B cell (primary cell): Measurements from ENCODE around the gene NIT2. TPM values are rescaled to one million over a fixed set of nuclear protein-coding genes. Genes with fewer than 3 reads are reported as not detected.

Source experiments
- ATAC-seq: fragments of 200-7000 bp; cut with Tn5 transposase; one replicate; pipeline ENCODE4 v1.10.0; 2021; ENCODE audit warnings: low read depth, mild to moderate bottlenecking, moderate number of reproducible peaks, moderate library complexity
- CTCF ChIA-PET: fragments of 350-600 bp; sonication (Branson Sonifier 250); formaldehyde crosslinking; loops from one replicate; lab custom pipeline; 2021; ENCODE audit warnings: antibody characterized with exemption, inconsistent platforms; lab: Charles Lee
- POLR2A ChIA-PET: fragments of 350-600 bp; sonication (Branson Sonifier 250); formaldehyde crosslinking; loops from one replicate; lab custom pipeline; 2021; ENCODE audit warnings: antibody characterized with exemption; lab: Charles Lee
- DNase-seq: peaks from one replicate; pipeline ENCODE4 v3.0.0; 2013
- H2AFZ ChIP-seq: 2 replicates; pipeline ENCODE4 v1.6.1; 2012; ENCODE audit warnings: mild to moderate bottlenecking, low read depth, low read length; ENCODE audit not compliant: insufficient read depth, poor library complexity, severe bottlenecking
- H3K27ac ChIP-seq, 2 donors: 1 replicate in 1 of 2; 2 replicates in 1 of 2; pipeline ENCODE4 v1.5.1; 2012 to 2013; ENCODE audit warnings: low read length in 2 of 2, mild to moderate bottlenecking in 2 of 2, moderate library complexity in 1 of 2
- H3K27me3 ChIP-seq, 4 experiments: fragments of 200-600 bp in 1 of 4; sonication (generic) in 1 of 4; replicated peaks in 1 of 4; 1 replicate in 2 of 4; 2 replicates in 2 of 4; pipeline versions ENCODE4 v1.6.1 to v1.7.0; 2013 to 2016; ENCODE audit warnings: low read length in 3 of 4, mild to moderate bottlenecking in 2 of 4, mixed read lengths in 1 of 4, moderate library complexity in 1 of 4; ENCODE audit not compliant: insufficient read depth in 4 of 4, control insufficient read depth in 3 of 4; ENCODE audit errors: control extremely low read depth in 1 of 4
- H3K36me3 ChIP-seq, 2 experiments: replicated peaks in 1 of 2; 1 replicate in 1 of 2; 2 replicates in 1 of 2; pipeline versions ENCODE4 v1.6.1 to v1.7.1; 2013; ENCODE audit warnings: low read length in 1 of 2; ENCODE audit not compliant: insufficient read depth in 2 of 2, control insufficient read depth in 1 of 2; ENCODE audit errors: control extremely low read depth in 1 of 2, extremely low read depth in 1 of 2
- H3K4me1 ChIP-seq, 2 donors: fragments of 200-600 bp in 1 of 2; sonication (generic) in 1 of 2; 1 replicate in 1 of 2; 2 replicates in 1 of 2; pipeline versions ENCODE4 v1.5.1 to v1.6.1; 2013 to 2017; ENCODE audit warnings: low read length in 2 of 2; ENCODE audit not compliant: control insufficient read depth in 2 of 2, insufficient read depth in 2 of 2
- H3K4me2 ChIP-seq: replicated peaks from 2 replicates; pipeline ENCODE3; 2012; ENCODE audit warnings: mild to moderate bottlenecking, low read depth, low read length; ENCODE audit not compliant: poor library complexity, severe bottlenecking
- H3K4me3 ChIP-seq, 5 experiments: fragments of 200-600 bp in 1 of 5; sonication (generic) in 1 of 5; 1 replicate in 3 of 5; 2 replicates in 2 of 5; pipeline versions ENCODE4 v1.5.1 to v1.7.0; 2011 to 2016; ENCODE audit warnings: low read length in 4 of 5, mild to moderate bottlenecking in 4 of 5, low read depth in 2 of 5, control low read depth in 1 of 5, moderate library complexity in 1 of 5; ENCODE audit not compliant: insufficient read depth in 1 of 5; ENCODE audit errors: control extremely low read depth in 1 of 5, extremely low read depth in 1 of 5
- H3K79me2 ChIP-seq: fragments of 200-600 bp; sonication (generic); one replicate; pipeline ENCODE4 v1.6.0; 2016; ENCODE audit warnings: low read length; ENCODE audit not compliant: control insufficient read depth, insufficient read depth
- H3K9ac ChIP-seq: fragments of 200-600 bp; sonication (generic); 2 replicates; pipeline ENCODE4 v1.6.1; 2017; ENCODE audit warnings: mild to moderate bottlenecking, low read length, moderate library complexity
- H3K9me3 ChIP-seq, 3 donors: one replicate each; pipeline versions ENCODE4 v1.6.1 to v1.7.1; 2013; ENCODE audit warnings: low read length in 2 of 3; ENCODE audit not compliant: control insufficient read depth in 2 of 3, insufficient read depth in 1 of 3; ENCODE audit errors: control extremely low read depth in 1 of 3
- H4K20me1 ChIP-seq: 2 replicates; pipeline ENCODE4 v1.6.0; 2012; ENCODE audit warnings: mild to moderate bottlenecking, low read length; ENCODE audit not compliant: insufficient read depth, control insufficient read depth, poor library complexity, severe bottlenecking
- H3K27ac Mint-ChIP-seq: one replicate; pipeline ENCODE4 v1.8.0; 2021; ENCODE audit warnings: mixed read lengths
- H3K27me3 Mint-ChIP-seq: one replicate; pipeline ENCODE4 v1.8.0; 2021; ENCODE audit warnings: mixed read lengths
- H3K4me1 Mint-ChIP-seq: one replicate; pipeline ENCODE4 v1.8.0; 2021; ENCODE audit warnings: mixed read lengths
- H3K4me3 Mint-ChIP-seq: one replicate; pipeline ENCODE4 v1.8.0; 2021; ENCODE audit warnings: mixed read lengths
- H3K9me3 Mint-ChIP-seq: one replicate; pipeline ENCODE4 v1.8.0; 2022; ENCODE audit warnings: mixed read lengths; ENCODE audit not compliant: insufficient read depth
- CTCF ChIP-seq: fragments of 200-600 bp; IDR thresholded peaks from one replicate; pipeline ENCODE4 v1.8.0; 2022; ENCODE audit warnings: antibody characterized with exemption, mild to moderate bottlenecking
- EZH2 ChIP-seq: IDR thresholded peaks from 2 replicates; pipeline ENCODE4 v1.6.1; 2012; ENCODE audit warnings: borderline replicate concordance, low read depth, mild to moderate bottlenecking, moderate library complexity, low read length; ENCODE audit not compliant: insufficient read depth, poor library complexity, severe bottlenecking
- WGBS: methylation state at CpG from one replicate; pipeline ENCODE4 v1.1.5; 2013; ENCODE audit warnings: missing lambda C conversion rate; ENCODE audit not compliant: insufficient coverage; 5-methylcytosine and 5-hydroxymethylcytosine counted together
- intact Hi-C: fragments of 100-400 bp; cut with micrococcal nuclease; formaldehyde crosslinking; loops from one replicate; pipeline ENCODE4 v1.10.0; 2022
- polyA plus RNA-seq: library from polyadenylated mRNA; depleted of rRNA; stranded (reverse); fragments of >200 nt; gene quantifications from 2 replicates; pipeline ENCODE4 v1.2.3, GENCODE V29; 2012
- total RNA-seq, 2 donors: library from RNA; stranded (reverse); fragments of 120-200 nt in 1 of 2; gene quantifications; 1 replicate in 1 of 2; 2 replicates in 1 of 2; pipeline versions ENCODE4 v1.2.3 to v1.2.4, GENCODE V29; 2013 to 2022

NIT2 gene
- total and polyA plus RNA-seq, 2 donors (not counting 1 experiment from before 2014, with no cell fraction given), result 32.4 to 36.5 TPM

- Mint-ChIP-seq H3K4me1 (peaks cover 5% of the 10 kb centered on the region), H3K4me3 (no peak overlapping the region), H3K9me3 (no peaks in the 10 kb centered on the region), H3K27ac (no peak overlapping the region), H3K27me3 (no peaks in the 10 kb centered on the region)
- H4K20me1 ChIP-seq, result no peaks in the 10 kb centered on the region
- no peak overlapping the region for H3K9ac ChIP-seq
- POLR2A ChIA-PET, result no interaction called here
- H3K4me2 ChIP-seq, result no peak overlapping the region
- intact Hi-C loops, result no loop called here
- ATAC-seq (no peak), DNase-seq (no peak)
- no peaks in the 10 kb centered on the region for H3K79me2 ChIP-seq
- no peak overlapping the region for H3K27ac ChIP-seq
- H2AFZ ChIP-seq, result no peak overlapping the region
- CTCF ChIA-PET, result no interaction called here
- TF ChIP-seq EZH2, result no peak
- no peak for TF ChIP-seq CTCF
- H3K36me3 ChIP-seq, result peaks cover 2 to 33% of the 10 kb centered on the region in 2 experiments
- H3K4me3 ChIP-seq, result no peak overlapping the region
- H3K4me1 ChIP-seq, result no peaks in the 10 kb centered on the region
- H3K27me3 ChIP-seq, result no peaks in the 10 kb centered on the region
- H3K9me3 ChIP-seq, result no peaks in the 10 kb centered on the region
Observed at GRCh38 chr3:100288288-100288894, 46.2 kb upstream of the NIT2 start.

- 0% methylated on average over 1 of the region's 2 CpGs for WGBS
- H3K4me1 ChIP-seq, result no peaks in the 10 kb centered on the region
- ChIA-PET POLR2A (no interaction called here), CTCF (no interaction called here)
- H3K9me3 ChIP-seq, result no peaks in the 10 kb centered on the region
- no peak overlapping the region for H3K9ac ChIP-seq
- H3K4me1 Mint-ChIP-seq, result peaks cover 5% of the 10 kb centered on the region
- no peak overlapping the region for H3K4me3 Mint-ChIP-seq
- no peaks in the 10 kb centered on the region for H3K9me3 Mint-ChIP-seq
- no peak overlapping the region for H2AFZ ChIP-seq
- H3K36me3 ChIP-seq, result peaks cover 2 to 29% of the 10 kb centered on the region in 2 experiments
- intact Hi-C loops, result no loop called here
- H3K27me3 Mint-ChIP-seq, result no peaks in the 10 kb centered on the region
- H3K4me2 ChIP-seq, result no peak overlapping the region
- ATAC-seq (no peak), DNase-seq (peak; percentile 10)
- no peak for TF ChIP-seq CTCF
- TF ChIP-seq EZH2, result no peak
- H4K20me1 ChIP-seq, result no peaks in the 10 kb centered on the region
- no peaks in the 10 kb centered on the region for H3K27me3 ChIP-seq
- no peak overlapping the region for H3K27ac ChIP-seq
- no peaks in the 10 kb centered on the region for H3K79me2 ChIP-seq
- no peak overlapping the region for H3K4me3 ChIP-seq
- H3K27ac Mint-ChIP-seq, result peak overlapping the region; percentile 17
Observed at GRCh38 chr3:100289339-100289738, 45.2 kb upstream of the NIT2 start.
